T-helper 2 cell treated with Interferon-gamma antibody and Interleukin-4, amounts not matched to agents 100 ng/mL and 5 ng/mL, for 36 hours (primary cell): ENCODE measurements around the gene RNF114. TPM values are rescaled to one million over a fixed set of nuclear protein-coding genes. Genes with fewer than 3 reads are reported as not detected.
"Not testable (repeated sequence)": the region's sequence is repeated elsewhere in the genome, so short reads cannot be mapped to it uniquely, and the experiment has no call there.

Experiments
- intact Hi-C: fragments of 100-400 bp; cut with micrococcal nuclease; formaldehyde crosslinking; loops from one replicate; pipeline ENCODE4 v1.15.1; 2023
- total RNA-seq: library from RNA; stranded (reverse); gene quantifications from 2 replicates; pipeline ENCODE4 v1.2.3, GENCODE V29; 2022

The RNF114 gene
- total RNA-seq, 1 donor from 2014 or later: 59.1 TPM

DNA sequence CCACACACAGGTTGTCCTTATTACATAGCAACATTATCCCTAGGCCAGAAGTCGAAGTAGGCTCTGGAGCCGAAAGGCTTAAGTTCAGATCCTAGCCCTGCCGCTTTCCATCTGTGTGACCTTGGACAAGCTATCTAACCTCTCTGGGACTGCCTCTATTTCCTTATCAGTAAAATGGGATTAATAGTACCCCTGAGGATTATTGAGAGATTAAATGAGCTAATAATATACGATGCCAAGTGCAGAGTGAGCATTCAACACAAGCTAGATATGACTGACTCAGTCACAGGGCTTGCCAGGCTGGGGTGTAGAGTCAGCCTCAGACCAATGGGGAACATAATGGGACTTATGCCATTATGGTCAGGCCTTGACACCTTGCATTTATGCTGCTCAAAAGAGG, 11.9 kb upstream of the RNF114 start:
- intact Hi-C loops: no loop called here

DNA sequence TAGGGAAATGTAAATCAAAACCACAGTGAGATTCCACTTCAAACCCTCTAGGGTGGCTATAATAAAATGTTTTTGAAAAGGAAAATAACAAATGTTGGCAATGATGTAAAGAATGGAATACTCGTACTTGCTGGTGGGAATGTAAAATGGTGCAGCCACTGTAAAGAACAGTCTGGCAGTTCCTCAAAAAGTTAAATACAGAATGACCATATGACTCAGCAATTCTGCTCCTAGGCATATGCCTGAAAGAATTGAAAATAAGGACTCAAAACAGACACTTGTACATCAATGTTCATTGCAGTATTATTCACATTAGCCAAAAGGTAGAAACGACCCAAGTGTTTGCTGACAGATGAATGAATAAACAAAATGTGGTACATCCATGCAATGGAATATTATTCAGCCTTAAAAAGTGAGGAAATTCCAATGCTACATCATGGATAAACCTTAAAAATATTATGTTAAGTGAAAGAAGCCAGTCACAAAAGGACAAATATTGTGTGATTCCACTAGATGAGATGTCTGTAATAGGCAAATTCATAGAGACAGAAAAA, 10.2 kb upstream of the RNF114 start:
- intact Hi-C loops: loop anchor here (5.0 kb wide), 1 partner anchor 384 kb away; no protein-coding TSS in a partner anchor

DNA sequence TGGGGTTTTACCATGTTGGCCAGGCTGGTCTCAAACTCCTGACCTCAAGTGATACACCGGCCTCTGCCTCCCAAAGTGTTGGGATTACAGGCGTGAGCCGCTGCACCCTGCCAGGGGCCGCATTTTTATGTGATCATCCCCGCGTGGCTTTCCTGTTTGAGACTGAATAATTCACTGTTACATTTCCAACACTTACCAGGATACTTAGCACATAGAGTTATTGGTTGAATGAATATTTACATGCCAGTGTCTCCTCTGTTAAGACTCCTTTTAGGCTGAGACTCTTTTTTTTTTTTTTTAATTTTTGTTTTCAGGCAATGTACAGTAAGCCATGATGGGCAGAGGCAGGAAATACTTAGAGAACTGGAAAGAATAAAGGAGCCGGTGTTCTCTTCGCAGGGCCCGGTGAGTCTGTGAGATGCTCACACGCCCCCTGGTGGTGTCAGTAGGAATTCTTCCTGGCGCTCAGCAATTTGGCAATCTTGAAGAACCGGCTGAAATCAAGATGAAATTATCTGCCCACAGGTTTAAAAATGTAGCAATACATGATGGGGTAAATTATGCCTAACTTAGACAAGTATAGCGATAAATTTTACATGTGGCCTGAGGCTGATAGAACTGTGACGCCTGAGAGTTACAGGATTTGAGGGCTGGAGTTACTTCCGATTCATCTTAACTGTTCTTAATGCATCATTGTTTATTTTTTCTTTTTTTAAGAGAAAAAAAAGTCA, 7.6 kb upstream of the RNF114 start:
- intact Hi-C loops: loop anchor here (1.0 to 5.0 kb wide), 4 partner anchors 14 to 386 kb away; partner anchors contain the start of gene SPATA2

DNA sequence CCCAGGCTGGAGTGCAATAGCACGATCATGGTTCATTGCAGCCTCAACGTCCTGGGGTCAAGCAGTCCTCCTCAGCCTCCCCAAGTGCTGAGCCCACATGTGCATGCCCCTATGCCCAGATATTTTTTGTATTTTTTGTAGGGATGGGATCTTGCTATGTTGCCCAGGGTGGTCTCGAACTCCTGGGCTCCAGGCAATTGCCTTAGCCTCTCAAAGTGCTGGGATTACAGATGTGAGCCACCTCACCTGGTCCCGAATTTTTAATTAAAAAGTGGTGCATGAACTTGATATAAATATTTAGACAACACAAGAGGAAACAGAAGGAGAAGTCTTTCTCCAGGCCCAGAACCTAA, 7.1 kb upstream of the RNF114 start:
- intact Hi-C loops: loop anchor here (2.0 to 5.0 kb wide), 3 partner anchors 14 to 387 kb away; partner anchors contain the start of gene SPATA2

DNA sequence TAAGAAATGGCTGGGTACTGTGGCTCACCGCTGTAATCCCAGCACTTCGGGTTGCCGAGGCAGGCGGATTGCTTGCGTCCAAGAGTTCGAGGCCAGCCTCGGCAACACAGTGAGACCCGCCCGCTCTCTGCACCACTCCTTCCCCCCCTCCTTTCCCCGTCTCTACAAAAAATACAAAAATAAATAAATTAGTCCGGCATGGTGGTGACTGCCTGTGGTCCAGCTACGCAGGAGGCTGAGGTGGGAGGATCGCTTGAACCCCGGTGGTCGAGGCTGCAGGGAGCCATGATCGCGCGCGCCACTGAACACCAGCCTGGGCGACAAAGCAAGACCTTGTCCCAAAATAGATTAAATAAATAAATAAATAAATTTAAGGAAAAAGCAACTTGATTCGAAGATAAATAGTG, 448 bp upstream of the RNF114 start:
- intact Hi-C loops: loop anchor here (1.0 to 5.0 kb wide), 3 partner anchors 20 to 217 kb away; partner anchors contain the start of genes PEDS1, SPATA2 and UBE2V1

DNA sequence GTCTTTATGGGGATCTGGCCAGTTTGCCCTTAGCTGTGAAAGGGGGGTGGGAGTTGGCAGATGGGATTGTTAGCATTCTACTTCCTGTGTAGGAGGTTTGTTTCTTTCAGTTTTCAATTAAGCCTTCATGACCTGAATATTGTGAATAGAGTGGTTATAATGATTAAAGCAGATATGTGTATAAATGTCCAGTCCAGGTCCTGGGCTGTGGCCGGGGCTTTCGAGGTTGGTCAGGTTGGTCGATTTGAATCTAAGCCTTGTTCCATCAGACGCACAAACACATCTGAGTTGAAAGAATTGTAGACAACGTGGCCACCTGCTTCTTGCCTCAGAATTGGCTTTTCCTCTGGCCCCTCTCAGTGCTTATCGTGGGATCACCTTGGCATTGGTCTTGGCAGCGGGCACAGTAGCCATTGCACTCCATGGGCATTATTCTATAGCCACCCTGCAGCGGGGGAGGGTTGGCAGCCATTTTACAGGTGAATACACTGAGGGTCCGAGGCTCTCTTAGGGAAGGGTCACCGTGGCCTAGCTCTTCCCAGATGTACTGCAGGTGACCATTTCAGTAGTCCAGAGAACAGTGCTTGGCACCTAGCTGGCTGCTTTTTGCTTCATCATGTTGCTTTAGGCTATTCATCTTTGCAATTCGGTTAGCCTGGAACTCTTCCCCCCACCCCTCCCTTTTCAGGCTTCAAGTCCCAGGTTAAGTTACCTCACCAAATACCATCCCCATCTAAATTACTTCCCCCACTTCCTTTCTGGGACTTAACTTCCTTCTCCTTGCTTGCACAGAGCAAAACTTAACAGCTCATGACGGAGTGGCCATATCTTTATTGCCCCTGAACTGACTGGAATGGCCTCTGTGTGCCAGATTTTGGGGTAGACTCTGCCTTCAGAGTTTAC, 1.1 kb downstream of the RNF114 start:
- intact Hi-C loops: loop anchor here (5.0 kb wide), 1 partner anchor 215 kb away; the partner anchor contains the start of gene PEDS1

DNA sequence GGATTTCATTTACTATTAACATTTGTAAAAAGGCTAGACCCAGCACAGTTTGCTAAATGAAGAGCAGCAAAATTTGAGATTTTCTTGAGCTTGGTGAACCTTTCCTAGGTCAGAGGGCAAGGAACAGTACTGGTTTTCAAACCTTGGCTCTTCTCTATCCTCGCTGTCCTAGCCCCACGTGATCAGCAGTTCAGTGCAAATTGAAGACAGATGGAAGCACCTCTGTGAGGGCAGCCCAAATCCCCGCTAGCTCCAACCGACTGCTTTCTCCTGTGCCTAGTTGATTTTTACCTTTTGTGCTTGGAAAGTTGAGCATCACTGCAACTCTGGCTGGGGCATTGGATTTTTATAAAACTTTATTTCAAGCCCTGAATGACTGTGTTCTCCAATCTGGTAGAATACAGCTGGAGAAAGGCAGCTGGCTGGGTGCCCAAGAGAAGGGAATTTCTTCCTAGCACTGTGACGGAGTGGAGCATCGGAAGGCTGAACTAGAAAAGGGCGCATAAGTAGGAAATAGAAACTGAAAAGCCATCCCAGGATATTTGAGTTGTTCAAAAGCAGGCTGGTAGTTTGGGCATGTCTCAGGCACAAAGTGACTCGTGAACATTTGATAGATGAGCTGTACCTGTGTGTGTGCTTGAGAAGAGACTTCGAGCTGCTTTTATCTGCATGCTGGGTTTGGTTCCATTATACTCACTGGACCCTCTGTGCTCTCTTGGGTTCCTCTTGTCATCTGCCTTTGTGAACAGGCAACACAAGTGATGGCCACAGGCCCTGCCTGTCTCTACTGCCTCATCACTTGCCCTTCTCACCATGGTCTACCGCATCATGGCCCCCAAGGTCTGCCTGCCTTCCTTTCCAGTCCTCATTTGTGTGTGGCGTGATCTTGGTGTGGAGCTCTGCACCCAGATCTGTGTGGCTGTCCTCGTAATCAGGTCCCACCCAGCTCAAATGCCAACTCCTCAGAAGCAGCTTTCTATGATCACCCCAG, 2.3 kb downstream of the RNF114 start:
- intact Hi-C loops: loop anchor here (5.0 kb wide), 1 partner anchor 214 kb away; the partner anchor contains the start of gene PEDS1

DNA sequence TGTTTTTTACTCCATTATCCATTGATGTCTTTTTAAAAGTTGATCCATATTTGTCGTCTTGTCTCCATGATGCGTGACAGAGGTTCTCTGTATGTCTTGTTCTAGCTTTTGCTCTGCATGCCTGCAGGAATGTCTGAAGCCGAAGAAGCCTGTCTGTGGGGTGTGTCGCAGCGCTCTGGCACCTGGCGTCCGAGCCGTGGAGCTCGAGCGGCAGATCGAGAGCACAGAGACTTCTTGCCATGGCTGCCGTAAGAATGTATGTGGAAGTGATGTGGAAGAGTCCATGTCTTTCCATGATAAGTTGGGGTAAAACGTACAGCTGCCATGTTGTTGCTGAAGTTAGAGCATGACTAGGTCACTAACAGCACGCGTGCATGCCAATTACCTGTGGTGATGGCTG, 5.3 kb downstream of the RNF114 start:
- intact Hi-C loops: no loop called here

DNA sequence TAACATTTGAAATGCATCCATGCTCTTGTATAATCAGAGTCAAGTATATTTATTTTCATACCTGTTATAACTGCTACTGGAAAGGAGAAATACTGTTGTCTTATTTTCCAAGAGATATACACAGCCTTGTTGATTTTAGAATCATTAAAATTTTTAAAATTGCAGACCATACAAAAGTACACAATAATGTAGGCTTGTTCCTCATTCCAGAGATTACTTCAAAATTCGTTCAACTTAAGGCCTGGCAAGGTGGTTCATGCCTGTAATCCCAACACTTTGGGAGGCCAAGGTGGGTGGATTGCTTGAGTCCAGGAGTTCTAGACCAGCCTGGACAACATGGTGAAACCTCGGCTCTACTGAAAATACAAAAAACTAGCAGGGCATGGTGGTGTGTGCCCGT, 6.1 kb downstream of the RNF114 start:
- intact Hi-C loops: no loop called here

DNA sequence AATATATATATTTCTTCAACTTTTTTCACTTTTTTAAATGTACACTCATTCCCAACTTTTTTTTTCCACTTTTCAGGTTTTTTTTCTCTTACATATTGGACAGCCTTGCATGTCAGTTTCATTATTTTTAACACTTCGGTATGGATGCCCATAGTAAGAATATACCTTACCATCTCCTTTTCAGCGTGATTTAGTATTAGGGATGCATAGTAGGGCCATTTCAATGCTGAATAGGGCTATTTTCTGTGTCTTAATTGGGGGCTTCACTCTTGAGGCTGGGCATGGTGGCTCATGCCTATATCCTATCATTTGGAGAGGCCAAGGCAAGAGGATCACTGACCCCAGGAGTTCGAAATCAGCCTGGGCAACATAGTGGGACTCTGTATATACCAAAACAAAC, 6.7 kb downstream of the RNF114 start:
- intact Hi-C loops: no loop called here

DNA sequence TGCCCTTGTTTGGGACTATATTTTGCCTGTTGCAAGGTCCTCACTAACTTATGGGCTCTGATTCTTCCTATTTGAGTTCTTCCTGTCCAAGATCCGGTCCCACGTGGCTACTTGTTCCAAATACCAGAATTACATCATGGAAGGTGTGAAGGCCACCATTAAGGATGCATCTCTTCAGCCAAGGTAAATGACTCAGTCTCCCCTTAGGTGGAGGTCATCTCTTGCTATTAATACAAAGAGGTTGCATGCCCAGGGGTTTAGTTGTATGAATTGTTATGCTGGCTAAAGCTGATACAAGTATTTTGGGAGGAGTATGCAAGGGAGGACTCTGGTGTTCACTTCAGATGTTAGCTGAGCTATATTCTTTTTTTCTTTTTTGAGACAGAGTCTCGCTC, 9.1 kb downstream of the RNF114 start:
- intact Hi-C loops: no loop called here

DNA sequence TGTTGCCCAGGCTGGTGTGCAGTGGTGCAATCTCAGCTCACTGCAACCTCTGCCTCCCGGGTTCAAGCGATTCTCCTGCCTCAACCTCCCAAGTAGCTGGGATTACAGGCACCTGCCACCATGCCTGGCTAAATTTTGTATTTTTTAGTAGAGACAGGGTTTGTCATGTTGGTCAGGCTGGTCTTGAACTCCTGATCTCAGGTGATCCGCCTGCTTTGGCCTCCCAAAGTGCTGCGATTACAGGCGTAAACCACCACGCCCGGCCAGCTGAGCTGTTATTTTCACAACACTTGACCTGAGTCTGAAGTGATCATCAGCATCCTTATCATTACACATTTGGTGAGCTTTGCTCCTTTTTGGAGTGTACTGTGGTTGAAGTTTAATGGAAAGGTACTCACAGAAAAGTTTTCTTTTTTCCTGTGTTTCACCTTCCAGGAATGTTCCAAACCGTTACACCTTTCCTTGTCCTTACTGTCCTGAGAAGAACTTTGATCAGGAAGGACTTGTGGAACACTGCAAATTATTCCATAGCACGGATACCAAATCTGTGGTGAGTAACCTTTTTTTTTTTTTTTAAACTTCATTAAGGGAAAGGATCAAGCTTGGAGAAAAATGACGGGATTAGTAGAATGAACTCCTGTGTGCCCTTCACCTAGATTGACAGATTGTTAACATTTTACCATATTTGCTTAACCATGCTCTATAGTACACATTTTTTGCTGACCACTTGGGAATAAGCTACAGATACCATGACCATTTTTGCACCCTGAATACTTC, 9.7 kb downstream of the RNF114 start:
- intact Hi-C loops: no loop called here

DNA sequence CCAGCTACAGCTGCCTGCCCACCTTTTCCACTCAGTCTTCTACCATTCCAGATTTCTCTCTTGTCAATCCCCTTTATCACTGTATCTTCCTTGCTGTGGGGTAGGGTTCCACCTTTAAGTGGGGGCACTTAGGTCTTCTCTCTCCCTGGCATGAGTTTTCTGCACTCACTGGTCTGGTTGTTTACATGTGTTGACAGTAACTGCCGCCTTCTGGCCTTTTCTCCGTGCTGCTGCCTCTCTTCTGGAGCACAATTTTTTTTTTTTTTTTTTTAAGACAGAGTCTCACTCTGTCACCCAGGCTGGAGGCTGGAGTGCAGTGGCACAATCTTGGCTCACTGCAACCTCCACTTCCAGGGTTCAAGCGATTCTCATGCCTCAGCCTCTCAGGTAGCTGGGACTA, 12.0 kb downstream of the RNF114 start:
- intact Hi-C loops: no loop called here

DNA sequence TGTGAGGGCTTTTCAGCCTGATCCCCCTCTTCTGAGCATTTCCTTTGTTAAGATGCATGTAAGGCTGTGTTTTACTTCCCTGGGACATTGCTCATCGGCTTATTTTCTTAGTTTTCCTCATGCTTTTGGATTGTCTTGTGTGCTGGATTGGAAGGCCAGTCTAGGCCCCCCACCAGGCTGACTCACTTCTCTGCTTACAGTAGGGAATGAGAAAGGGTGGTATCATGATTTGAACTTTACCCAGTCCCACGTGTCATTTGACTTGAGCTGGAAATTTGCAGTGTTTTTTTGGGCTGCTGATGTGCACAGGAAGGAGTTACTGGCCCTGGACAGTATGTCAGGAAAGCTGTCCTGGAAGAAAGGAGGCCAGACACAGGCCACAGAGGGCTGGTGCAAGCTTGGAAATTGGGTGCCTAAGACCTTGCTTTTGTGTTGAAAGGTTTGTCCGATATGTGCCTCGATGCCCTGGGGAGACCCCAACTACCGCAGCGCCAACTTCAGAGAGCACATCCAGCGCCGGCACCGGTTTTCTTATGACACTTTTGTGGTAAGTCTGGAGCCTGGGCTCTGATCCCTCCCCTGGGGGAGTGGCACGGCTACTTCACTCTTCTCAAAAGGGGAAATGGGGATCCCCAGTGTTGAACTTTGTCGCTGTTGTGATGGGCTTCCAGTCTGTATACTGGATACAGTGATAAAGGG, 12.8 kb downstream of the RNF114 start:
- intact Hi-C loops: no loop called here

DNA sequence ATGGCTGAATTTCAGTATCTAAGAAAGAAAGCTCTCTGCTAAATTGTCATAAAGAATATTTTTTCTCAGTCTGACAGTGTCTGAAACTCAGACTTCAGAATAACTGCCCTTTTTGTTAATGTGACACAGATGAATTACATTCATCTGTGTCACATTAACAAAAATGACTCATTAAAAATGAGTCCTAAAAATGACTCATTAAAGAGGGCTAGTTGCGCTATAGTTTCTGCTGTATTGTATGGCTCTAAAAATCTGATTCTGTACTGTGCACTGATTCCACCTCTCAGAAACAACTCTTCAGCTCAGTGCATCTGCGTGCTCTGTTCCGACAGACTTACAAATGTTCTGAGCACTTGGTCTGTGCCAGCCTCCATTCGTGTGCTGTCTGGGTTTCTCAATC, 15.0 kb downstream of the RNF114 start:
- intact Hi-C loops: no loop called here

DNA sequence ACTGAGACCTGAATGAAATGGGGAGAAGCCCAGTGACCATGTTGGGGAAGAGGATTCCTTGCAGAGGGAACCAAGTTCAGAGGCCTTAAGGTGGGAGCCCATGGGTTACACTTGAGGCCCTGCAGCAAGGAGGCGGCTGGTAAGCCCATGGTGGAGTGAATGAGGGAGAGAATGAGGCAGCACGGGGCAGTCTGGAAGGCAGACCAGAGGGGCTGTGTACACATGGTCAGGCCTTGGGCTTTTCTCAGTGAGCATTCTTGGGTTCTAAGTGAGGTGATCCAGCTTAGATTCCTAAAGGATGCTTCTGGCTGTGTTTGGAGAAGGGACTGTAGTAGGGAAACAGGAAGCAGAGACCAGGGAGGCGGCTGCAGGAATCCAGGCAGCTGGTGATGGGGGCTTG, 19.0 kb downstream of the RNF114 start:
- intact Hi-C loops: no loop called here

DNA sequence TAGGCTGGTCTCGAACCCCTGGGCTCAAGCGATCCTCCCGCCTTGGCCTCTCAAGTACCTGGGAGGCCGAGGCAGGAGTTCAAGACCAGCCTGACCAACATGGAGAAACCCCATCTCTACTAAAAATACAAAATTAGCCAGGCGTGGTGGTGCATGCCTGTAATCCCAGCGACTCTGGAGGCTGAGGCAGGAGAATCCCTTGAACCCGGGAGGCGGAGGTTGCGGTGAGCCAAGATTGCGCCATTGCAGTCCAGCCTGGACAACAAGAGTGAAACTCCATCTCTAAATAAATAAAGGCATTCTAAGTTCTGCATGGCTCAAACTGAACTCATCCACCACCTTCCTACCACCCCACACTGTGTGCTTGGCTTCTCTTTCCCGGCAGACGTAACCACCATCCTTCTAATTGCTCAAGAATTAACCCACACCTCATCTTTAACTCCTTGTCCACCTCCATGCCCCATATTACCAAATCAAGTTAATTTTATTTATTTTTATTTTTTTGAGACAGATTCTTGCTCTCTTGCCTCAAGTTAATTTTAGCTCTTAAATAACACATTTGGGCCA, 19.7 kb downstream of the RNF114 start:
- intact Hi-C loops: not testable (repeated sequence)

DNA sequence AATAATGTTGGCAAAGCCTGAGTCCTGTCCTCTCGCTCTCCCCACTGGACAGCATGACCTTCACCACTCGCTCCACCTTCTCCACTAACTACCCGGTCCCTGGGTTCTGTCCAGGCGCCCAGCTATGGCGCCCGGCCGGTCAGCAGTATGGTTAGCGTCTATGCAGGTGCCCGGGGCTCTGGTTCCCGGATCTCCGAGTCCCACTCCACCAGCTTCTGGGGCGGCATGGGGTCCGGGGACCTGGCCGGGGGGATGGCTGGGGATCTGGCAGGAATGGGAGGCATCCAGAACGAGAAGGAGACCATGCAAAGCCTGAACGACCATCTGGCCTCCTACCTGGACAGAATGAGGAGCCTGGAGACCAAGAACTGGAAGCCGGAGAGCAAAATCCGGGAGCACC, 20.5 kb downstream of the RNF114 start:
- intact Hi-C loops: no loop called here
